Effector memory CD4-positive, alpha-beta T cell (primary cell): Measurements from ENCODE around the gene HSPA12B.

Source experiments
- DNase-seq, 3 donors: peaks; one replicate each; pipeline ENCODE4 v3.0.0-alpha.2; 2020
- H3K27ac ChIP-seq: 2 replicates; pipeline ENCODE4 v1.7.0; 2013; ENCODE audit warnings: mild to moderate bottlenecking, low read length, moderate library complexity; ENCODE audit not compliant: insufficient read depth, poor library complexity, severe bottlenecking
- H3K27me3 ChIP-seq: replicated peaks from 2 replicates; pipeline ENCODE4 v1.7.0; 2013; ENCODE audit warnings: mild to moderate bottlenecking, low read length; ENCODE audit not compliant: insufficient read depth, control insufficient read depth, poor library complexity, severe bottlenecking
- H3K36me3 ChIP-seq: 2 replicates; pipeline ENCODE4 v1.7.0; 2013; ENCODE audit warnings: mild to moderate bottlenecking, low read length, moderate library complexity; ENCODE audit not compliant: control insufficient read depth, insufficient read depth
- H3K4me1 ChIP-seq: 2 replicates; pipeline ENCODE4 v1.7.0; 2013; ENCODE audit warnings: low read length, mild to moderate bottlenecking; ENCODE audit not compliant: control insufficient read depth, insufficient read depth, poor library complexity, severe bottlenecking
- H3K4me3 ChIP-seq: 2 replicates; pipeline ENCODE4 v1.7.0; 2013; ENCODE audit warnings: low read length, low read depth, mild to moderate bottlenecking; ENCODE audit not compliant: insufficient read depth, poor library complexity, severe bottlenecking
- H3K9me3 ChIP-seq: 2 replicates; pipeline ENCODE4 v1.7.0; 2013; ENCODE audit warnings: mild to moderate bottlenecking, low read length, moderate library complexity; ENCODE audit not compliant: control insufficient read depth

HSPA12B gene

DNA sequence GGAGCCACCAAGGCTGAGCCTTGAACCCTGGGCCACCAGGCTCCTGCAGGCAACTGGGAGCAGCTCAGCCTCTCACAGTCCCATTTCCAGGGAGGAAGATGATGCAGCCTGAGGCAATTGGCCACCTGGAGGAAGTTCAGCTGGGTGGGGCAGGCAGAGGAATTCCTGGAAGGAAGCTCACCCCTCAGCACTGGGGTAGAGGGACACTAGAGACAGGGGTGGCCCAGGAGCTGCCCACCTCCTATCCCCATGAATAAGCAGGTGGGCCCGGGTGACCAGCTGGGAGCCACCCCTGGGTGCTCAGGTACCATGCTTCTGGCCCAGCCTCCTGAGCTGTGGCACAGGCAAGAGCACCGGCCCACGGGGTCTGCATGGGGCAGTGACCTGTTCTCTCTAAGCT lies 3.6 kb upstream of the HSPA12B start:
- peaks cover 3% of the 10 kb centered on the region for H3K4me1 ChIP-seq
- H3K27me3 ChIP-seq: peaks cover 15% of the 10 kb centered on the region

GRCh38 chr20:3729378-3729777 lies 3.1 kb upstream of the HSPA12B start:
- peaks cover 15% of the 10 kb centered on the region for H3K27me3 ChIP-seq
- H3K4me1 ChIP-seq: peaks cover 3% of the 10 kb centered on the region
- no peak overlapping the region for H3K4me3 ChIP-seq
- H3K27ac ChIP-seq: no peak overlapping the region
- DNase-seq: no peak
- no peaks in the 10 kb centered on the region for H3K9me3 ChIP-seq
- H3K36me3 ChIP-seq: no peaks in the 10 kb centered on the region

More for the DNA sequence above, 3.6 kb upstream of the HSPA12B start:
- no peaks in the 10 kb centered on the region for H3K36me3 ChIP-seq
- no peak for DNase-seq
- H3K27ac ChIP-seq: no peak overlapping the region
- no peak overlapping the region for H3K4me3 ChIP-seq
- no peaks in the 10 kb centered on the region for H3K9me3 ChIP-seq

GRCh38 chr20:3729811-3730540 lies 2.5 kb upstream of the HSPA12B start:
- no peak for DNase-seq
- no peaks in the 10 kb centered on the region for H3K36me3 ChIP-seq
- H3K27ac ChIP-seq: no peak overlapping the region
- H3K9me3 ChIP-seq: no peaks in the 10 kb centered on the region
- peaks cover 3% of the 10 kb centered on the region for H3K4me1 ChIP-seq
- no peak overlapping the region for H3K4me3 ChIP-seq
- peaks cover 15% of the 10 kb centered on the region for H3K27me3 ChIP-seq

GRCh38 chr20:3730803-3731672 lies 1.4 kb upstream of the HSPA12B start:
- no peak for DNase-seq
- Histone ChIP-seq H3K9me3 (no peaks in the 10 kb centered on the region), H3K27ac (no peak overlapping the region), H3K27me3 (peaks cover 15% of the 10 kb centered on the region), H3K4me3 (no peak overlapping the region), H3K4me1 (peaks cover 3% of the 10 kb centered on the region), H3K36me3 (no peaks in the 10 kb centered on the region)

GRCh38 chr20:3731944-3732326 lies 550 bp upstream of the HSPA12B start:
- H3K4me3 ChIP-seq: no peak overlapping the region
- H3K4me1 ChIP-seq: peaks cover 3% of the 10 kb centered on the region
- no peaks in the 10 kb centered on the region for H3K36me3 ChIP-seq
- H3K27me3 ChIP-seq: peaks cover 15% of the 10 kb centered on the region
- no peak for DNase-seq
- no peak overlapping the region for H3K27ac ChIP-seq
- no peaks in the 10 kb centered on the region for H3K9me3 ChIP-seq

- H3K9me3 ChIP-seq: no peaks in the 10 kb centered on the region
- H3K36me3 ChIP-seq: no peaks in the 10 kb centered on the region
- peaks cover 15% of the 10 kb centered on the region for H3K27me3 ChIP-seq
- peaks cover 3% of the 10 kb centered on the region for H3K4me1 ChIP-seq
- DNase-seq: no peak
- H3K4me3 ChIP-seq: no peak overlapping the region
- no peak overlapping the region for H3K27ac ChIP-seq
These were observed 872 bp downstream of the HSPA12B start for GRCh38 chr20:3733119-3733995.

DNA sequence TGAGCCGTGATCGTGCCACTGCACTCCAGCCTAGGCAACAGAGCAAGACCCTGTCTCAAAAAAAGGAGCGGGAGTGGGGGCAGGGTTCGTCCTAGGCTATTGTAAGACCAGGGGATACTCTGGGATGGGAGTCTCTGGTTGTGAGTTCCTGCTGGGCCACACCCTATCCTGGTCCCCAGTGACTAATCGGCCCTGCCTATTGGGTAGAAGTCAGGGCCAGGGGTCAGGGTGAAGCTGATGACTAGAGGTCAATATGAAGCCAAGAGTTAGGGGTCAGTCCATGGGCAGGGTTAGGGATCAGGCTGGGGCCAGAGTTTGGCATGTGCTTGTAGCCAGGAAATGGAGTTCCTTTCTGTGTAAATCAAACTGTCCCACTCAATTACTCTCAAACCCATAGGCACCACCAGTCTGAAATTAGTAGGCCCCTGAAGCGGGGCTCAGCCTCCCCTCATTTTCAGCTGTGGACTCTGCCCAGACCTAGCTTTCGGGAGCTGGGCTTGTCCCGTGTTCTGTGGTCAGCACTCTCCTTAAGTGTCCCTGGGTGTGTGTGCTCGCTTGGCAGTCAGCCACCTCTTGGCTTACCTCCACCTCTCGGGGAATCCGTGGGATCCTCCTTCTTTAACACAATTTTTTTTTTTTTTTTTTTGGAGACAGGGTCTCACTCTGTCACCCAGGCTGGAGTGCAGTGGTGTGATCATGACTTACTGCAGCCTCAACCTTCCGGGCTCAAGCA lies 1.8 kb downstream of the HSPA12B start:
- no peaks in the 10 kb centered on the region for H3K9me3 ChIP-seq
- H3K36me3 ChIP-seq: no peaks in the 10 kb centered on the region
- peaks cover 15% of the 10 kb centered on the region for H3K27me3 ChIP-seq
- no peak for DNase-seq
- no peak overlapping the region for H3K4me3 ChIP-seq
- no peak overlapping the region for H3K27ac ChIP-seq
- H3K4me1 ChIP-seq: peaks cover 3% of the 10 kb centered on the region

DNA sequence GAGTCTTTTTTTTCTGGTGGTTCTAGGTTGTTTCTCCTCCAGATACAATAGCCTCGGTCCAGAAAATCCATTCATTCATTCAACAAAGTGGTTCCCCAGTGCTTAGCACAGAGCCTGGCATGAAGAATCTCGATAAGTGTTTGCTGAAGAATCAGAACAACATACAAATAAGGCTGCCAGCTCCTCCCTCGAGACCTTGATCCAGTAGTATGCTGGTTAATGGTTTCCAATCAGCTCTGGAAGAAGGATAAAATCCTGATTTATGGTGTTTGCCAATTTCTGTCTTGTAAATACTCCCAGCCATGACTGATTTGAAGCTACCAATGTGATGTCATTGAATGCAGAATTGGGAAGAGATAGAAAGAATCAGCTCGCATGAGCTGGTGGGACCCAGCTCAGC lies 3.3 kb downstream of the HSPA12B start:
- Histone ChIP-seq H3K4me3 (no peak overlapping the region), H3K36me3 (no peaks in the 10 kb centered on the region), H3K9me3 (no peaks in the 10 kb centered on the region), H3K27ac (no peak overlapping the region), H3K4me1 (peaks cover 3% of the 10 kb centered on the region), H3K27me3 (peaks cover 15% of the 10 kb centered on the region)
- no peak for DNase-seq
